IMR-90 (cell line): ENCODE results near the gene IL1RL1. TPM values are rescaled to one million over a fixed set of nuclear protein-coding genes. Genes with fewer than 3 reads are reported as not detected.

ENCODE experiments used
- ATAC-seq: fragments of 200-7000 bp; cut with Tn5 transposase; 2 replicates; pipeline ENCODE4 v1.9.1; 2020; ENCODE audit warnings: low read depth, mild to moderate bottlenecking, moderate library complexity
- BruUV-seq: library from RNA; stranded (reverse); fragments of 400-500 nt; replicated peaks from 2 replicates; lab custom pipeline; 2021; lab: Mats Ljungman, UMichigan
- CTCF ChIA-PET: fragments of 300-600 bp; formaldehyde crosslinking; extraction: SDS; loops from one replicate; lab custom pipeline; 2021; ENCODE audit warnings: antibody characterized with exemption; lab: Yijun Ruan, JAX
- POLR2A ChIA-PET: fragments of 300-600 bp; sonication (Branson Sonifier 250); formaldehyde crosslinking; loops from one replicate; lab custom pipeline; 2022; ENCODE audit warnings: antibody characterized with exemption; ENCODE audit not compliant: unreplicated experiment; lab: Charles Lee
- DNase-seq: peaks from one replicate; pipeline ENCODE4 v3.0.0; 2013
- H2AFZ ChIP-seq: replicated peaks from 2 replicates; pipeline ENCODE3; 2013; ENCODE audit warnings: low read length, mild to moderate bottlenecking; ENCODE audit not compliant: poor library complexity
- H2AK5ac ChIP-seq: 2 replicates; pipeline ENCODE4 v1.6.1; 2013; ENCODE audit warnings: low read depth, low read length, inconsistent platforms
- H2AK9ac ChIP-seq: replicated peaks from 2 replicates; pipeline ENCODE3; 2013; ENCODE audit warnings: mild to moderate bottlenecking, low read depth, low read length, moderate library complexity; ENCODE audit not compliant: poor library complexity
- H2BK120ac ChIP-seq: 2 replicates; pipeline ENCODE4 v1.6.1; 2013; ENCODE audit warnings: low read depth, low read length, inconsistent platforms
- H2BK15ac ChIP-seq: 3 replicates; pipeline ENCODE4 v1.6.1; 2013; ENCODE audit warnings: low read depth, low read length, inconsistent platforms
- H2BK20ac ChIP-seq: 2 replicates; pipeline ENCODE4 v1.6.1; 2013; ENCODE audit warnings: low read depth, mild to moderate bottlenecking, inconsistent platforms, low read length, moderate library complexity
- H2BK5ac ChIP-seq: 2 replicates; pipeline ENCODE4 v1.6.1; 2013; ENCODE audit warnings: mild to moderate bottlenecking, low read depth, low read length, inconsistent platforms; ENCODE audit not compliant: poor library complexity, severe bottlenecking
- H3K14ac ChIP-seq: replicated peaks from 2 replicates; pipeline ENCODE4 v1.6.1; 2013; ENCODE audit warnings: low read depth, low read length, inconsistent platforms
- H3K18ac ChIP-seq: 2 replicates; pipeline ENCODE4 v1.6.1; 2013; ENCODE audit warnings: low read depth, low read length, control low read depth
- H3K23ac ChIP-seq: 2 replicates; pipeline ENCODE4 v1.6.1; 2013; ENCODE audit warnings: low read depth, low read length, inconsistent platforms
- H3K27ac ChIP-seq: 2 replicates; pipeline ENCODE4 v1.5.1; 2013; ENCODE audit warnings: mild to moderate bottlenecking, control low read depth, low read length; ENCODE audit not compliant: insufficient read depth
- H3K27me3 ChIP-seq: 2 replicates; pipeline ENCODE4 v1.6.1; 2013; ENCODE audit warnings: low read length; ENCODE audit not compliant: control insufficient read depth, insufficient read depth
- H3K36me3 ChIP-seq: 2 replicates; pipeline ENCODE4 v1.6.1; 2013; ENCODE audit warnings: low read length, mixed read lengths; ENCODE audit not compliant: control insufficient read depth, insufficient read depth
- H3K4ac ChIP-seq: 2 replicates; pipeline ENCODE4 v1.6.1; 2013; ENCODE audit warnings: low read depth, low read length, inconsistent platforms
- H3K4me1 ChIP-seq: 2 replicates; pipeline ENCODE4 v1.6.1; 2013; ENCODE audit warnings: low read length, mixed read lengths; ENCODE audit not compliant: control insufficient read depth, insufficient read depth
- H3K4me2 ChIP-seq: 2 replicates; pipeline ENCODE4 v1.6.1; 2013; ENCODE audit warnings: low read depth, mild to moderate bottlenecking, control low read depth, low read length, moderate library complexity
- H3K4me3 ChIP-seq: 2 replicates; pipeline ENCODE4 v1.5.1; 2013; ENCODE audit warnings: low read depth, mild to moderate bottlenecking, control low read depth, low read length, moderate library complexity; ENCODE audit not compliant: insufficient read depth
- H3K56ac ChIP-seq: 2 replicates; pipeline ENCODE4 v1.6.1; 2013; ENCODE audit warnings: low read length, inconsistent platforms; ENCODE audit not compliant: insufficient read depth; ENCODE audit errors: extremely low read depth
- H3K79me1 ChIP-seq, 2 experiments: 2 replicates each; pipeline ENCODE4 v1.6.1; 2013; ENCODE audit warnings: low read length in 2 of 2, inconsistent platforms in 1 of 2, low read depth in 1 of 2
- H3K9ac ChIP-seq: 2 replicates; pipeline ENCODE4 v1.6.1; 2013; ENCODE audit warnings: low read depth, low read length, control low read depth
- H3K9me1 ChIP-seq: 2 replicates; pipeline ENCODE4 v1.6.1; 2013; ENCODE audit warnings: low read length, inconsistent platforms; ENCODE audit not compliant: insufficient read depth
- H3K9me3 ChIP-seq: 2 replicates; pipeline ENCODE4 v1.6.1; 2013; ENCODE audit warnings: low read length; ENCODE audit not compliant: control insufficient read depth, insufficient read depth
- H4K20me1 ChIP-seq: 2 replicates; pipeline ENCODE4 v1.6.1; 2013; ENCODE audit warnings: low read length, inconsistent platforms; ENCODE audit not compliant: insufficient read depth
- H4K5ac ChIP-seq: 2 replicates; pipeline ENCODE4 v1.6.1; 2013; ENCODE audit warnings: mild to moderate bottlenecking, low read depth, low read length, control low read depth
- H4K8ac ChIP-seq, 2 experiments: 2 replicates each; pipeline ENCODE4 v1.6.1; 2013; ENCODE audit warnings: low read depth in 2 of 2, low read length in 2 of 2, control low read depth in 1 of 2, inconsistent platforms in 1 of 2
- H4K91ac ChIP-seq: 2 replicates; pipeline ENCODE4 v1.6.1; 2013; ENCODE audit warnings: low read depth, low read length, inconsistent platforms; ENCODE audit not compliant: insufficient read depth
- FOS ChIP-seq: fragments of 150-350 bp; IDR thresholded peaks from 2 replicates; pipeline ENCODE4 v1.6.1; 2016; ENCODE audit warnings: low read depth, low read length
- MAZ ChIP-seq: IDR thresholded peaks from 2 replicates; pipeline ENCODE4 v1.6.1; 2012; ENCODE audit warnings: low read depth, mild to moderate bottlenecking, low read length, improper control_type of control experiment, moderate library complexity, borderline replicate concordance
- POLR2A ChIP-seq: IDR thresholded peaks from 2 replicates; pipeline ENCODE4 v1.6.1; 2012; ENCODE audit warnings: mild to moderate bottlenecking, low read depth, low read length
- RFX5 ChIP-seq: IDR thresholded peaks from 2 replicates; pipeline ENCODE4 v1.8.0; 2012; ENCODE audit warnings: low read depth, mild to moderate bottlenecking, low read length, moderate library complexity
- WGBS, 2 experiments: methylation state at CpG; one replicate each; pipeline versions ENCODE4 v1.1.5 to v1.1.7; 2013; ENCODE audit warnings: missing lambda C conversion rate in 2 of 2; ENCODE audit not compliant: insufficient read length in 1 of 2; ENCODE audit errors: extremely low coverage in 2 of 2; 5-methylcytosine and 5-hydroxymethylcytosine counted together
- dilution Hi-C: fragments of 300-500 bp; cut with HindIII; formaldehyde crosslinking; loops from one replicate; pipeline ENCODE4 v1.14.3; 2018; ENCODE audit warnings: low sequenced_read_pairs; ENCODE audit not compliant: unreplicated experiment
- in situ Hi-C: fragments of 300-500 bp; cut with MboI; formaldehyde crosslinking; loops from 3 replicates; pipeline ENCODE4 v1.14.3; 2019; ENCODE audit warnings: low sequenced_read_pairs, inconsistent platforms, mixed read lengths
- intact Hi-C: fragments of 100-400 bp; cut with micrococcal nuclease; formaldehyde crosslinking; loops from 2 replicates; pipeline ENCODE4 v1.10.0; 2022
- polyA plus RNA-seq, 3 experiments: library from polyadenylated mRNA; depleted of rRNA; stranded (reverse); fragments of >200 nt; gene quantifications; 2 replicates each; pipeline ENCODE4 v1.2.3, GENCODE V29; 2012; ENCODE audit warnings: low replicate concordance in 1 of 3
- total RNA-seq: library from RNA; depleted of rRNA; stranded (reverse); fragments of >200 nt; gene quantifications from 2 replicates; pipeline ENCODE4 v1.2.3, GENCODE V29; 2012

Gene IL1RL1
- total and polyA plus RNA-seq, 2 of the 4 experiments (the other 2 are of a cell fraction) = under 0.01 to 0.14 TPM

DNA sequence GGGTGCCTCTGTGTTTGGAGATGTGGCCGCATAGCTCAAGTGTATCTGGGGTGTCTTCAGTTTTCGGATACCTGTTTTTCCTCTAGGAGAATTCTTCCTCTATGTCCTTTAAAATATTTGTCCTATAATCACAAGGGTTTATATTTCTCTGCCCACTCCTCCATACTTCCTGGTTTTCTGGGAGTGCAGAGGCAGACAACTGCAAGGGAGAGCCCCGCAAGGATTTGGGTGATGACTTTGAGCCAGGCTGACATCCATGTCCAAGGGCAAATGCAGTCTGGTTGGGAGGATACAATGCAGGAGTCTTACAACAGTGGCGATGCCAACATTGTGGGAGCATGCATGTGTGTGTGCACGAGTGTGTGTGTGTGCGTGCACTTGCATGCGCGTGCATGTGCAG lies 2.1 kb downstream of the IL1RL1 start:
- Histone ChIP-seq H2BK20ac (peak overlapping the region; percentile 43; the same call in 1 of the 2 replicates), H3K18ac (peak overlapping the region; percentile 39; the same call in 1 of the 2 replicates), H3K4me2 (0 out of 2 replicates have a peak overlapping the region, but pooled peaks have one; percentile 24), H3K9me3 (no peaks in the 10 kb centered on the region), H2AK9ac (no peak overlapping the region), H4K8ac (peak overlapping the region in 1 of 2 experiments; percentile 59; a peak in 2 of 4 replicates), H4K5ac (peak overlapping the region; percentile 29; the same call in 1 of the 2 replicates), H2BK120ac (peak overlapping the region; percentile 73), H3K36me3 (no peaks in the 10 kb centered on the region), H3K14ac (peak overlapping the region; percentile 62; the same call in 1 of the 2 replicates), H4K20me1 (no peaks in the 10 kb centered on the region), H3K79me1 (no peaks in the 10 kb centered on the region), H3K27ac (no peak overlapping the region), H3K23ac (peak overlapping the region; percentile 29), H3K9ac (no peak overlapping the region), H2AFZ (peak overlapping the region; percentile 24), H2AK5ac (peak overlapping the region; percentile 79), H4K91ac (peak overlapping the region; percentile 51), H2BK15ac (0 out of 3 replicates have a peak overlapping the region, but pooled peaks have one; percentile 37), H3K27me3 (0 out of 2 replicates have a peak, but pooled peaks cover 1% of the 10 kb centered on the region), H2BK5ac (peak overlapping the region; percentile 21), H3K56ac (no peak overlapping the region), H3K4ac (peak overlapping the region; percentile 65), H3K4me3 (no peak overlapping the region), H3K4me1 (peaks cover 10% of the 10 kb centered on the region), H3K9me1 (peaks cover 4% of the 10 kb centered on the region)
- BruUV-seq = no TSS peak
- POLR2A ChIA-PET = no interaction called here
- TF ChIP-seq FOS = no peak
- no peak for TF ChIP-seq MAZ
- peak; percentile 19; the same call in 1 of the 2 replicates for TF ChIP-seq POLR2A
- TF ChIP-seq RFX5 = no peak
- WGBS, 2 experiments = no CpG with 5 or more reads among the region's 8 CpGs
- ATAC-seq (no peak; the same call in 1 of the 2 replicates), DNase-seq (no peak)
- intact Hi-C loops (no loop called here), dilution Hi-C loops (no loop called here), in situ Hi-C loops (no loop called here)
- CTCF ChIA-PET = no interaction called here
